IMR-90 (cell line): ENCODE results near the gene MICOS13. TPM values are rescaled to one million over a fixed set of nuclear protein-coding genes. Genes with fewer than 3 reads are reported as not detected.

Experiments used
- ATAC-seq: fragments of 200-7000 bp; cut with Tn5 transposase; 2 replicates; pipeline ENCODE4 v1.9.1; 2020; ENCODE audit warnings: low read depth, mild to moderate bottlenecking, moderate library complexity
- BruUV-seq: library from RNA; stranded (reverse); fragments of 400-500 nt; replicated peaks from 2 replicates; lab custom pipeline; 2021; lab: Mats Ljungman, UMichigan
- CTCF ChIA-PET: fragments of 300-600 bp; formaldehyde crosslinking; extraction: SDS; loops from one replicate; lab custom pipeline; 2021; ENCODE audit warnings: antibody characterized with exemption; lab: Yijun Ruan, JAX
- POLR2A ChIA-PET: fragments of 300-600 bp; sonication (Branson Sonifier 250); formaldehyde crosslinking; loops from one replicate; lab custom pipeline; 2022; ENCODE audit warnings: antibody characterized with exemption; ENCODE audit not compliant: unreplicated experiment; lab: Charles Lee
- DNase-seq: peaks from one replicate; pipeline ENCODE4 v3.0.0; 2013
- H2AFZ ChIP-seq: replicated peaks from 2 replicates; pipeline ENCODE3; 2013; ENCODE audit warnings: low read length, mild to moderate bottlenecking; ENCODE audit not compliant: poor library complexity
- H2AK5ac ChIP-seq: 2 replicates; pipeline ENCODE4 v1.6.1; 2013; ENCODE audit warnings: low read depth, low read length, inconsistent platforms
- H2AK9ac ChIP-seq: replicated peaks from 2 replicates; pipeline ENCODE3; 2013; ENCODE audit warnings: mild to moderate bottlenecking, low read depth, low read length, moderate library complexity; ENCODE audit not compliant: poor library complexity
- H2BK120ac ChIP-seq: 2 replicates; pipeline ENCODE4 v1.6.1; 2013; ENCODE audit warnings: low read depth, low read length, inconsistent platforms
- H2BK15ac ChIP-seq: 3 replicates; pipeline ENCODE4 v1.6.1; 2013; ENCODE audit warnings: low read depth, low read length, inconsistent platforms
- H2BK20ac ChIP-seq: 2 replicates; pipeline ENCODE4 v1.6.1; 2013; ENCODE audit warnings: low read depth, mild to moderate bottlenecking, inconsistent platforms, low read length, moderate library complexity
- H2BK5ac ChIP-seq: 2 replicates; pipeline ENCODE4 v1.6.1; 2013; ENCODE audit warnings: mild to moderate bottlenecking, low read depth, low read length, inconsistent platforms; ENCODE audit not compliant: poor library complexity, severe bottlenecking
- H3K14ac ChIP-seq: replicated peaks from 2 replicates; pipeline ENCODE4 v1.6.1; 2013; ENCODE audit warnings: low read depth, low read length, inconsistent platforms
- H3K18ac ChIP-seq: 2 replicates; pipeline ENCODE4 v1.6.1; 2013; ENCODE audit warnings: low read depth, low read length, control low read depth
- H3K23ac ChIP-seq: 2 replicates; pipeline ENCODE4 v1.6.1; 2013; ENCODE audit warnings: low read depth, low read length, inconsistent platforms
- H3K27ac ChIP-seq: 2 replicates; pipeline ENCODE4 v1.5.1; 2013; ENCODE audit warnings: mild to moderate bottlenecking, control low read depth, low read length; ENCODE audit not compliant: insufficient read depth
- H3K27me3 ChIP-seq: 2 replicates; pipeline ENCODE4 v1.6.1; 2013; ENCODE audit warnings: low read length; ENCODE audit not compliant: control insufficient read depth, insufficient read depth
- H3K36me3 ChIP-seq: 2 replicates; pipeline ENCODE4 v1.6.1; 2013; ENCODE audit warnings: low read length, mixed read lengths; ENCODE audit not compliant: control insufficient read depth, insufficient read depth
- H3K4ac ChIP-seq: 2 replicates; pipeline ENCODE4 v1.6.1; 2013; ENCODE audit warnings: low read depth, low read length, inconsistent platforms
- H3K4me1 ChIP-seq: 2 replicates; pipeline ENCODE4 v1.6.1; 2013; ENCODE audit warnings: low read length, mixed read lengths; ENCODE audit not compliant: control insufficient read depth, insufficient read depth
- H3K4me2 ChIP-seq: 2 replicates; pipeline ENCODE4 v1.6.1; 2013; ENCODE audit warnings: low read depth, mild to moderate bottlenecking, control low read depth, low read length, moderate library complexity
- H3K4me3 ChIP-seq: 2 replicates; pipeline ENCODE4 v1.5.1; 2013; ENCODE audit warnings: low read depth, mild to moderate bottlenecking, control low read depth, low read length, moderate library complexity; ENCODE audit not compliant: insufficient read depth
- H3K56ac ChIP-seq: 2 replicates; pipeline ENCODE4 v1.6.1; 2013; ENCODE audit warnings: low read length, inconsistent platforms; ENCODE audit not compliant: insufficient read depth; ENCODE audit errors: extremely low read depth
- H3K79me1 ChIP-seq, 2 experiments: 2 replicates each; pipeline ENCODE4 v1.6.1; 2013; ENCODE audit warnings: low read length in 2 of 2, inconsistent platforms in 1 of 2, low read depth in 1 of 2
- H3K9ac ChIP-seq: 2 replicates; pipeline ENCODE4 v1.6.1; 2013; ENCODE audit warnings: low read depth, low read length, control low read depth
- H3K9me1 ChIP-seq: 2 replicates; pipeline ENCODE4 v1.6.1; 2013; ENCODE audit warnings: low read length, inconsistent platforms; ENCODE audit not compliant: insufficient read depth
- H3K9me3 ChIP-seq: 2 replicates; pipeline ENCODE4 v1.6.1; 2013; ENCODE audit warnings: low read length; ENCODE audit not compliant: control insufficient read depth, insufficient read depth
- H4K20me1 ChIP-seq: 2 replicates; pipeline ENCODE4 v1.6.1; 2013; ENCODE audit warnings: low read length, inconsistent platforms; ENCODE audit not compliant: insufficient read depth
- H4K5ac ChIP-seq: 2 replicates; pipeline ENCODE4 v1.6.1; 2013; ENCODE audit warnings: mild to moderate bottlenecking, low read depth, low read length, control low read depth
- H4K8ac ChIP-seq, 2 experiments: 2 replicates each; pipeline ENCODE4 v1.6.1; 2013; ENCODE audit warnings: low read depth in 2 of 2, low read length in 2 of 2, control low read depth in 1 of 2, inconsistent platforms in 1 of 2
- H4K91ac ChIP-seq: 2 replicates; pipeline ENCODE4 v1.6.1; 2013; ENCODE audit warnings: low read depth, low read length, inconsistent platforms; ENCODE audit not compliant: insufficient read depth
- BHLHE40 ChIP-seq: fragments of 150-350 bp; IDR thresholded peaks from 2 replicates; pipeline ENCODE4 v1.6.1; 2016; ENCODE audit warnings: mild to moderate bottlenecking, low read depth, low read length
- CEBPB ChIP-seq: IDR thresholded peaks from 2 replicates; pipeline ENCODE4 v1.6.1; 2012; ENCODE audit warnings: low read depth, low read length, improper control_type of control experiment
- CHD1 ChIP-seq: IDR thresholded peaks from 2 replicates; pipeline ENCODE4 v1.6.1; 2012; ENCODE audit warnings: low read depth, low read length, improper control_type of control experiment
- MXI1 ChIP-seq: IDR thresholded peaks from 2 replicates; pipeline ENCODE4 v1.6.1; 2012; ENCODE audit warnings: low read depth, mild to moderate bottlenecking, low read length, moderate library complexity, borderline replicate concordance
- POLR2A ChIP-seq: IDR thresholded peaks from 2 replicates; pipeline ENCODE4 v1.6.1; 2012; ENCODE audit warnings: mild to moderate bottlenecking, low read depth, low read length
- RAD21 ChIP-seq: IDR thresholded peaks from 2 replicates; pipeline ENCODE4 v1.6.1; 2012; ENCODE audit warnings: low read length, improper control_type of control experiment
- RFX5 ChIP-seq: IDR thresholded peaks from 2 replicates; pipeline ENCODE4 v1.8.0; 2012; ENCODE audit warnings: low read depth, mild to moderate bottlenecking, low read length, moderate library complexity
- SMC3 ChIP-seq: fragments of 150-350 bp; IDR thresholded peaks from 2 replicates; pipeline ENCODE4 v1.6.1; 2016; ENCODE audit warnings: low read depth, mild to moderate bottlenecking, antibody characterized with exemption, low read length, moderate library complexity
- WGBS, 2 experiments: methylation state at CpG; one replicate each; pipeline versions ENCODE4 v1.1.5 to v1.1.7; 2013; ENCODE audit warnings: missing lambda C conversion rate in 2 of 2; ENCODE audit not compliant: insufficient read length in 1 of 2; ENCODE audit errors: extremely low coverage in 2 of 2; 5-methylcytosine and 5-hydroxymethylcytosine counted together
- dilution Hi-C: fragments of 300-500 bp; cut with HindIII; formaldehyde crosslinking; loops from one replicate; pipeline ENCODE4 v1.14.3; 2018; ENCODE audit warnings: low sequenced_read_pairs; ENCODE audit not compliant: unreplicated experiment
- in situ Hi-C: fragments of 300-500 bp; cut with MboI; formaldehyde crosslinking; loops from 3 replicates; pipeline ENCODE4 v1.14.3; 2019; ENCODE audit warnings: low sequenced_read_pairs, inconsistent platforms, mixed read lengths
- intact Hi-C: fragments of 100-400 bp; cut with micrococcal nuclease; formaldehyde crosslinking; loops from 2 replicates; pipeline ENCODE4 v1.10.0; 2022
- polyA plus RNA-seq, 3 experiments: library from polyadenylated mRNA; depleted of rRNA; stranded (reverse); fragments of >200 nt; gene quantifications; 2 replicates each; pipeline ENCODE4 v1.2.3, GENCODE V29; 2012; ENCODE audit warnings: low replicate concordance in 1 of 3
- total RNA-seq: library from RNA; depleted of rRNA; stranded (reverse); fragments of >200 nt; gene quantifications from 2 replicates; pipeline ENCODE4 v1.2.3, GENCODE V29; 2012

MICOS13 gene
- total and polyA plus RNA-seq, 2 of the 4 experiments (the other 2 are of a cell fraction): 14.5 to 48.9 TPM

- Histone ChIP-seq H2AFZ (no peak overlapping the region), H2BK5ac (no peak overlapping the region), H3K18ac (no peak overlapping the region), H2AK9ac (no peak overlapping the region), H3K4me3 (no peak overlapping the region), H4K91ac (no peak overlapping the region), H2AK5ac (no peak overlapping the region), H4K8ac (no peak overlapping the region), H3K23ac (0 out of 2 replicates have a peak overlapping the region, but pooled peaks have one; percentile 24), H2BK15ac (no peak overlapping the region), H3K4me1 (peaks cover 16% of the 10 kb centered on the region), H2BK20ac (no peak overlapping the region), H3K27me3 (no peaks in the 10 kb centered on the region), H4K20me1 (peaks cover 92% of the 10 kb centered on the region), H2BK120ac (no peak overlapping the region), H3K4ac (no peak overlapping the region), H4K5ac (no peak overlapping the region), H3K9ac (no peak overlapping the region), H3K4me2 (no peak overlapping the region), H3K9me1 (peaks cover 12% of the 10 kb centered on the region), H3K79me1 (peaks cover 6 to 71% of the 10 kb centered on the region in 2 experiments; a peak in 3 of 4 replicates), H3K36me3 (peaks cover 16% of the 10 kb centered on the region), H3K56ac (no peak overlapping the region), H3K9me3 (no peaks in the 10 kb centered on the region), H3K14ac (no peak overlapping the region), H3K27ac (peak overlapping the region; percentile 15; the same call in 1 of the 2 replicates)
- in situ Hi-C loops (no loop called here), intact Hi-C loops (no loop called here), dilution Hi-C loops (no loop called here)
- ChIA-PET POLR2A (no interaction called here), CTCF (no interaction called here)
- BruUV-seq: no TSS peak
- WGBS, 2 experiments: 100% methylated on average over 1 of the region's 5 CpGs; no CpG with 5 or more reads in 1 of the 2 experiments
- ATAC-seq (no peak), DNase-seq (no peak)
- no peak for TF ChIP-seq BHLHE40
- TF ChIP-seq MXI1: no peak
- no peak for TF ChIP-seq POLR2A
- no peak for TF ChIP-seq RAD21
- TF ChIP-seq SMC3: no peak
- TF ChIP-seq CEBPB: no peak
- TF ChIP-seq CHD1: no peak
- TF ChIP-seq RFX5: no peak
Observed at GRCh38 chr19:5632657-5633056, 47.7 kb downstream of the MICOS13 start.
